ENCODE results near the gene WDR33. TPM values are rescaled to one million over a fixed set of nuclear protein-coding genes. Genes with fewer than 3 reads are reported as not detected.

WDR33 gene
- total RNA-seq, 1 donor from 2014 or later: 23.5 TPM

- Histone ChIP-seq H3K4me3 (ENCODE audit: low read depth, low read length) (no peak overlapping the region), H3K36me3 (ENCODE audit: control insufficient read depth, insufficient read depth, low read length) (no peaks in the 10 kb centered on the region), H3K27me3 (ENCODE audit: control insufficient read depth, insufficient read depth, low read length) (peaks cover 28% of the 10 kb centered on the region)
- no peak for DNase-seq (ENCODE audit: low read depth)
- TF ChIP-seq CTCF (IDR thresholded peaks at IDR 0.05; ENCODE audit: insufficient read depth, low read length, poor library complexity, severe bottlenecking): no peak
Observed at GRCh38 chr2:127663566-127664064, 147.4 kb downstream of the WDR33 start.

GRCh38 chr2:127662937-127663565 lies 147.9 kb downstream of the WDR33 start:
- H3K4me3 ChIP-seq (ENCODE audit: low read depth, low read length): no peak overlapping the region
- TF ChIP-seq CTCF (IDR thresholded peaks at IDR 0.05; ENCODE audit: insufficient read depth, low read length, poor library complexity, severe bottlenecking): no peak
- no peak for DNase-seq (ENCODE audit: low read depth)
- no peaks in the 10 kb centered on the region for H3K36me3 ChIP-seq (ENCODE audit: control insufficient read depth, insufficient read depth, low read length)
- H3K27me3 ChIP-seq (ENCODE audit: control insufficient read depth, insufficient read depth, low read length): peaks cover 28% of the 10 kb centered on the region

GRCh38 chr2:127661949-127662510 lies 148.9 kb downstream of the WDR33 start:
- Histone ChIP-seq H3K36me3 (ENCODE audit: control insufficient read depth, insufficient read depth, low read length) (no peaks in the 10 kb centered on the region), H3K27me3 (ENCODE audit: control insufficient read depth, insufficient read depth, low read length) (peaks cover 28% of the 10 kb centered on the region), H3K4me3 (ENCODE audit: low read depth, low read length) (no peak overlapping the region)
- DNase-seq (ENCODE audit: low read depth): no peak
- TF ChIP-seq CTCF (IDR thresholded peaks at IDR 0.05; ENCODE audit: insufficient read depth, low read length, poor library complexity, severe bottlenecking): no peak

DNA sequence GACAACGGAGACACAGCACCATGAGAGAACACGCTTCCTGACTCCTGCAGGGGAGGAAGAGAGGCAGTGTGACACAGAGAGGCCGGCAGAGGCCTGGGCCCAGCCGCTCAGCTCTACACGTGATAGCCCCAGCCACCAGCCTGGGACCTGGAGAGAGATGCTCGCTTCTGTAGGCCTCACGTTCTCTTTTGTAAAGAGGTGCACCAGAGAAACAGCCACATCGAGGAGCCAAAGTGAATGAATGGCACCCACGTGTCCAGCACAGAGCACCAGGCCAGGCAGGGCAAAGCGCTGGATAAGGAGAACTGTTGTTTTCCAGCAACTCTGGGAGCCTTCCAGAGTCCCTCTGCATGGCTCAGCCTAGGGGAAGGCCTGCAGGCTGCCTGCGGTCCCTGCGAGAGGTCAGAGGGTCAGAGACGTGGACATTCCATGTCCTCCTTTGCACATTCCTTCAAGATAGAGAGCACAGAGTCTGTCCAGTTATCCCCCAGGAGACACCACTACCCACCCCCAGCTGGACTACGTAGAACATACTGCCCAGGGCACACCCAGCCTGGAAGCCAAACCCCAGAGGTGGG lies 149.8 kb downstream of the WDR33 start:
- no peak for DNase-seq (ENCODE audit: low read depth)
- no peak for TF ChIP-seq CTCF (IDR thresholded peaks at IDR 0.05; ENCODE audit: insufficient read depth, low read length, poor library complexity, severe bottlenecking)

DNA sequence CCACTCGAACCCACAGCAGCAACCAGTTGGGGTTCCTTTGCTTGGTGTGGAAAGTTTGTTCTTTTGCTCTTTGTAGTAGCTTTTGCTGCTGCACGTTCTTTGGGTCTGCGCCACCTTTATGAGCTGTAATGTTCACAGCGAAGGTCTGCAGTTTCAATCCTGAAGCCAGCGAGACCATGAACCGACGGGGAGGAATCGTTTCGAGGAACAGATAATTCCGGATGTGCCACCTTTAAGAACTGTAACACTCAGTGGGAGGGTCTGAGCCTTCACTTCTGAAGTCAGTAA lies 150.7 kb downstream of the WDR33 start:
- TF ChIP-seq CTCF (IDR thresholded peaks at IDR 0.05; ENCODE audit: insufficient read depth, low read length, poor library complexity, severe bottlenecking): no peak

More for the DNA sequence above, 149.8 kb downstream of the WDR33 start:
- peaks cover 24% of the 10 kb centered on the region for H3K27me3 ChIP-seq (ENCODE audit: control insufficient read depth, insufficient read depth, low read length)
- no peak overlapping the region for H3K4me3 ChIP-seq (ENCODE audit: low read depth, low read length)
- no peaks in the 10 kb centered on the region for H3K36me3 ChIP-seq (ENCODE audit: control insufficient read depth, insufficient read depth, low read length)

More for the DNA sequence above, 150.7 kb downstream of the WDR33 start:
- no peak overlapping the region for H3K4me3 ChIP-seq (ENCODE audit: low read depth, low read length)
- no peak for DNase-seq (ENCODE audit: low read depth)
- no peaks in the 10 kb centered on the region for H3K36me3 ChIP-seq (ENCODE audit: control insufficient read depth, insufficient read depth, low read length)
- peaks cover 24% of the 10 kb centered on the region for H3K27me3 ChIP-seq (ENCODE audit: control insufficient read depth, insufficient read depth, low read length)
